Measurements from ENCODE around the gene MYBPC3.

GRCh38 chr11:47332791-47333525 is 19.5 kb downstream of the MYBPC3 start:
- TF ChIP-seq TAF1 (IDR thresholded peaks at IDR 0.05; ENCODE audit: borderline replicate concordance, low read depth, low read length): no peak
- no peak for TF ChIP-seq ZNF274 (IDR thresholded peaks at IDR 0.05; ENCODE audit: insufficient read depth, insufficient read length)
- TF ChIP-seq, protein P1, sequence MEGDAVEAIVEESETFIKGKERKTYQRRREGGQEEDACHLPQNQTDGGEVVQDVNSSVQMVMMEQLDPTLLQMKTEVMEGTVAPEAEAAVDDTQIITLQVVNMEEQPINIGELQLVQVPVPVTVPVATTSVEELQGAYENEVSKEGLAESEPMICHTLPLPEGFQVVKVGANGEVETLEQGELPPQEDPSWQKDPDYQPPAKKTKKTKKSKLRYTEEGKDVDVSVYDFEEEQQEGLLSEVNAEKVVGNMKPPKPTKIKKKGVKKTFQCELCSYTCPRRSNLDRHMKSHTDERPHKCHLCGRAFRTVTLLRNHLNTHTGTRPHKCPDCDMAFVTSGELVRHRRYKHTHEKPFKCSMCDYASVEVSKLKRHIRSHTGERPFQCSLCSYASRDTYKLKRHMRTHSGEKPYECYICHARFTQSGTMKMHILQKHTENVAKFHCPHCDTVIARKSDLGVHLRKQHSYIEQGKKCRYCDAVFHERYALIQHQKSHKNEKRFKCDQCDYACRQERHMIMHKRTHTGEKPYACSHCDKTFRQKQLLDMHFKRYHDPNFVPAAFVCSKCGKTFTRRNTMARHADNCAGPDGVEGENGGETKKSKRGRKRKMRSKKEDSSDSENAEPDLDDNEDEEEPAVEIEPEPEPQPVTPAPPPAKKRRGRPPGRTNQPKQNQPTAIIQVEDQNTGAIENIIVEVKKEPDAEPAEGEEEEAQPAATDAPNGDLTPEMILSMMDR (IDR thresholded peaks at IDR 0.05 in 2 of 3, conservative IDR thresholded peaks at IDR 0.05 in 1 of 3; ENCODE audit: control insufficient read depth in 2 of 3, extremely low read depth in 1 of 3, insufficient read depth in 1 of 3, low read depth in 3 of 3, low read length in 3 of 3): no peak
- TF ChIP-seq POLR2AphosphoS2 (IDR thresholded peaks at IDR 0.05; ENCODE audit: low read depth, low read length): no peak
- TF ChIP-seq RB1 (IDR thresholded peaks at IDR 0.05; ENCODE audit: borderline replicate concordance): no peak
- no peak for TF ChIP-seq EP300 (IDR thresholded peaks at IDR 0.05; ENCODE audit: borderline replicate concordance in 1 of 2, control insufficient read depth in 1 of 2, low read depth in 2 of 2, low read length in 2 of 2)
- TF ChIP-seq, protein P2, sequence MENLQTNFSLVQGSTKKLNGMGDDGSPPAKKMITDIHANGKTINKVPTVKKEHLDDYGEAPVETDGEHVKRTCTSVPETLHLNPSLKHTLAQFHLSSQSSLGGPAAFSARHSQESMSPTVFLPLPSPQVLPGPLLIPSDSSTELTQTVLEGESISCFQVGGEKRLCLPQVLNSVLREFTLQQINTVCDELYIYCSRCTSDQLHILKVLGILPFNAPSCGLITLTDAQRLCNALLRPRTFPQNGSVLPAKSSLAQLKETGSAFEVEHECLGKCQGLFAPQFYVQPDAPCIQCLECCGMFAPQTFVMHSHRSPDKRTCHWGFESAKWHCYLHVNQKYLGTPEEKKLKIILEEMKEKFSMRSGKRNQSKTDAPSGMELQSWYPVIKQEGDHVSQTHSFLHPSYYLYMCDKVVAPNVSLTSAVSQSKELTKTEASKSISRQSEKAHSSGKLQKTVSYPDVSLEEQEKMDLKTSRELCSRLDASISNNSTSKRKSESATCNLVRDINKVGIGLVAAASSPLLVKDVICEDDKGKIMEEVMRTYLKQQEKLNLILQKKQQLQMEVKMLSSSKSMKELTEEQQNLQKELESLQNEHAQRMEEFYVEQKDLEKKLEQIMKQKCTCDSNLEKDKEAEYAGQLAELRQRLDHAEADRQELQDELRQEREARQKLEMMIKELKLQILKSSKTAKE (IDR thresholded peaks at IDR 0.05; ENCODE audit: low read depth, poor library complexity, severe bottlenecking): no peak
- TF ChIP-seq CEBPB (IDR thresholded peaks at IDR 0.05; ENCODE audit: borderline replicate concordance in 1 of 2, low read depth in 2 of 2, low read length in 2 of 2): no peak
- no peak for TF ChIP-seq ESRRA (IDR thresholded peaks at IDR 0.05; ENCODE audit: low read length)
- no peak for TF ChIP-seq NFYA (IDR thresholded peaks at IDR 0.05; ENCODE audit: borderline replicate concordance, low read depth, low read length)
- no peak for TF ChIP-seq HDGF (IDR thresholded peaks at IDR 0.05)

Measured in GM12878 (cell line).